ENCODE results near the gene CTXN1.
"Not testable (repeated sequence)": the region's sequence is repeated elsewhere in the genome, so short reads cannot be mapped to it uniquely, and the experiment has no call there.

The CTXN1 gene

DNA sequence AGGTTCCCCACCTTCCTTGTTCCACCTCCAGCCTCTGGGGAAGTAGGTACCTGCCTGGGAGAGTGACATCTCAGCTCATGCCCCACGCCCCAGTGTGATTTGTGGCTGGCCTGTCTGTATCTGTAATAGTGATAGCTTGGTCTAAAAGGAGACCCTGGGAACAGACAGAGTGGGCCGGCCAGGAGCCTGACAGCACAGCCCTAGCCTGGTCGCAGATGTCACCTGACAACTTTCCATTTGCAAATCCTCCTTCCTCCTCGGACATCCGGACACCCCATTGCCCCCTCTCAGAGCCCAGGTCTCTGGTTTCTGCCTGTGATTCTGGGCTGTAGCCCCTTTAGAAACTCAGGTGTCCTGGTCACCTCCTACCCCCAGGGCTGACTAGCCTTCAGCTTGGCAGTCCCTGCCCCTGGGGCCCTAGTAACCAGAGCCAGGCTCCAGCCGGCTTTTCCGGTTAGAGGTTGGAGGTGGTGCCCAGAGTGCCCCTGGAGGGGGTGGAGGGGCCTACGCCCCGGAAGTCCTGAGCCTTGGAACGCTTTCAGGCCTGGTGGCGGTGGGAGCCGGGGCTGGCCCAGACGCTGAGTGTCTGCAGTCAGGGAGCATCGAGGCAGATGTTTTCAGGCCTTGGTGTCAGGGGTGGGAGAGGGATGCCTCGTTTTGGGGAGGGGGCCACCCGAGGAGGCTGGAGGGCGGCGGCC, 31.2 kb downstream of the CTXN1 start:
- no peak for TF ChIP-seq CTCF (IDR thresholded peaks at IDR 0.05; ENCODE audit: insufficient read depth, low read depth, low read length, missing control alignments)
- no peak for DNase-seq (ENCODE audit: low read depth)

DNA sequence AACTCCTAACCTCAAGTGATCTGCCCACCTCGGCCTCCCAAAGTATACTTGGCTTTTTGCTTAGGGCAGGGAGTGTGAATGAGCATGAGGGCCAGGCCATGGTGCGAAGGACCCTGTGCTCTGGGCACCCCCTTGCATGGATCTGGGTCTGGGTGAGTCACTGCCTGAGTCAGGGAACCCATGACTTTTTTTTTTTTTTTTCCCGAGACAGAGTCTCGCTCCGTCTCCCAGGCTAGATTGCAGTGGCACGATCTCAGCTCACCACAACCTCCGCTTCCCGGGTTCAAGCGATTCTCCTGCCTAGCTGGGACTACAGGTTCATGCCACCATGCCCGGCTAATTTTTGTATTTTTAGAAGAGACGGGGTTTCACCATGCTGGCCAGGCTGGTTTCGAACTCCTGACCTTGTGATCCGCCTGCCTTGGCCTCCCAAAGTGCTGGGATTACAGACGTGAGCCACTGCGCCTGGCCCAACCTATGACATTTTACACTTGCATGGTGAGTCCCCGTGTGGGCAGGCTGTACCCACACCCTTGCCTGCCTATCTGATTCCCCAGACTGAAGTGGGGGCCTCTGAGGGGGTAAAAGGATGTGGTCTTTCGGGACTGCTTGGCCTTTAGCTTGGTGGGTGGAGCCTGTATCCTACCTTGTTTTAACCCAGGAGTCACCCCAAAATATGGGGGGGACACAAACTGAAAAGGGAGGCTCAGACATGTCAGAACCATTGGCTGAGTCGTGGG, 32.4 kb downstream of the CTXN1 start:
- H3K4me3 ChIP-seq (ENCODE audit: low read depth, low read length); DNase-seq (ENCODE audit: low read depth): not testable (repeated sequence)

More for the DNA sequence above, 31.2 kb downstream of the CTXN1 start:
- H3K4me3 ChIP-seq (ENCODE audit: low read depth, low read length): no peak overlapping the region

- no peak for DNase-seq (ENCODE audit: low read depth)
- no peak for TF ChIP-seq CTCF (IDR thresholded peaks at IDR 0.05; ENCODE audit: insufficient read depth, low read depth, low read length, missing control alignments)
- no peak overlapping the region for H3K4me3 ChIP-seq (ENCODE audit: low read depth, low read length)
These were observed 37.1 kb downstream of the CTXN1 start for GRCh38 chr19:7888826-7889217.

DNA sequence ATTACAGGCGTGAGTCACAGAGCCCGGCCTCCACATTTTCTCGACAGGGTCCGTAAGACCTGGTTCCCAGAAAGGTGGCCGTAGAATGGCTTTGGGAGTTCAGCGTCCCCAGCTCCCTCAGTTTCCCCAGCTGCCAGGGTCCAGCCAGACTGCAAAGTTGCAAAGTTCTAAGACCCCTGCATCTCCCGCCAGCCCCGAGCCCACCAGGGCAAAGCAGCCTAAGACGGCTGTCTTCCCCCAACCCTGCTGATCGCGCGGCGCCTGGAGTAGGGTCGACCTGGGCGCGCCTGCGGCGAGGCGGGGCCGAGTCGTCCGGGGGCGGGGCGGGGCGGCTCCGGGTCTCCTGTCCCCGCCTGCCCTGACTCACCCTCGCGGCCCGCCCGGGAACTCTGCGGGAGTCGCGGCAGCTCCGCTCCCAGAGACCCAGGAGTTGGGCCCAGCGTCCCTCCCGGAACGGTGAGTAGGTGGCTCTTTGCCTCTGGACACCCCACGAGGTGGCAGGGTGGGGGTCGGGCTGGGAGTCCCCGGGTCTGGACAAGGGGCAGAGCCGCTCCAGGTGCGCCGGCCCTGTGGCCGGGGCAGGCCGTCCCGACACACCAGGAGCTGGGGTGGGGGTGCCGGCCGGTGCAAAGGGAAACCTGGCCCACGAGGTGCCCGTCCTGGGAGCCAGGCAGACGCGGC, 37.6 kb downstream of the CTXN1 start, which contains the start of gene LRRC8E:
Gene LRRC8E, plus strand, starts transcription at position 366 of the 681 bp plus-strand sequence. CDS start 7,094 bp downstream, outside the sequence.
- no peak within 1 kb of the TSS for H3K4me3 ChIP-seq (ENCODE audit: low read depth, low read length)
- DNase-seq (ENCODE audit: low read depth): no peak

DNA sequence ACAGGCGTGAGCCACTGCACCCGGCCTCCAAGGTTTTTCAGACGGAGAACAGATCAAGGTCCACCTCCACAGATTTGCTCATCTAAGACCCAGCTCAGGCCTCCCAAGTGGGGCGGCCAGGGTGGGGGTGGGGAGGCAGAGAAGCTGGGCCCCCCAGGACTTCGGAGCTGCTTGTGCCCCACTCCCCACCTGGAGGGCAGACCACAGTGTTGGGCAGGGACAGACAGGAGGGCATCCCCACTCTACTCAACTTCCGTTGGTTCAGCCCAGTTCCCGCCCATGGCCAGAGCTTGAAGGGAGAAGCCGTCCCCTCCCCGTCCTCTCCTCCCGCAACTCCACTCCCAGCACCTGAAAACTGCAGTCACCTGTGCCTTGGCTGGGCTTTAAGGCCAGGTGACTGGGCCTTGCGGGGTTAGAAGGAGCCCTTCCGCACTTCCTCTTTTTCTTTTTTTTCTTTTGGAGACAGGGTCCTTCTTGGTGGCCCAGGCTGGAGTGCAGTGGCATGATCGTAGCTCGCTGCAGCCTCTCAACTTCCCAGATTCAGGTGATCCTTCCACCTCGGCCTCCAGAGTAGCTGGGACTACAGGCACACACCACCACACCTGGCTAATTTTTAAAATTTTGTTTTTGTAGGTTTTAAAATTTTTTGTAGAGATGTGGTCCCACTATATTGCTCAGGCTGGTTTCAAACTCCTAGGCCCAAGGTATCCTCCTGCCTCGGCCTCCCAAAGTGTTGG, 38.4 kb downstream of the CTXN1 start:
- DNase-seq (ENCODE audit: low read depth): no peak
- no peak for TF ChIP-seq CTCF (IDR thresholded peaks at IDR 0.05; ENCODE audit: insufficient read depth, low read depth, low read length, missing control alignments)
- no peak overlapping the region for H3K4me3 ChIP-seq (ENCODE audit: low read depth, low read length)

More for the DNA sequence above, 37.6 kb downstream of the CTXN1 start, which contains the start of gene LRRC8E:
- TF ChIP-seq CTCF (IDR thresholded peaks at IDR 0.05; ENCODE audit: insufficient read depth, low read depth, low read length, missing control alignments): no peak

- H3K4me3 ChIP-seq (ENCODE audit: low read depth, low read length): no peak overlapping the region
- no peak for DNase-seq (ENCODE audit: low read depth)
- TF ChIP-seq CTCF (IDR thresholded peaks at IDR 0.05; ENCODE audit: insufficient read depth, low read depth, low read length, missing control alignments): no peak
These were observed 40.1 kb downstream of the CTXN1 start for GRCh38 chr19:7885818-7886217.

All from GM12865 (cell line).